ENCODE data around the gene FHL2.

Gene FHL2

DNA sequence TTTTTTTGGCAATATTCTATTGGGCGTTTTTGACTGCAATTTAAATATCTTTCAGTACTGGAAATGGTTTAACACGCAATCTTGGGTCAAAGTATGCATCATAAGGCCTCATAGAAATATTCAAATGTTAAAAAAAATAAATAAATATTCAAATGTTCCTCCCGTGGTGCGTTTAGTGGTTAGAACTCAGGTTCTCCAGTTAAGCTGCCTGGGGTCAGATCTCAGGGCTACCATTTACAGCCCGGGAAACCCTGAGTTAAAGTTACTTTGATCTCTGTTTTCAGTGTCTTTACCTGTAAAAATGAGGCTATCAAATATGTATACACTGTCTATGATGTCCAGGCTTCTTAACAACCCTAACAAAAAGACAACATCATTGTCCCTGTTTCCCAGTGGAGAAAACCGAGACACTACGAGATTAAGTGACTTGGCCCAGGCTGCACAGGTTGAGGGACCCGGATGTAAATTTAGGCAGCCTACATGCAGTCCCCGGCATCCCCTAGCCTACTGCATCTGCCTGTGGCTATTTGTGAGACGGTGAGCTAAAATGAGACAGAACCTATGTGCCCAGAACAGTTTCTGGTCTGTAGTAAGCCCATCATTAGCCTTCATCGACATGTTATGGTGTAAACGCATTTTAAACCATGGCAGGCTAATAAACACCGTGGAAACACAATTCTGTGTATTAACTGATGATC lies 1.7 kb downstream of the FHL2 start:
- DNase-seq: no peak

DNA sequence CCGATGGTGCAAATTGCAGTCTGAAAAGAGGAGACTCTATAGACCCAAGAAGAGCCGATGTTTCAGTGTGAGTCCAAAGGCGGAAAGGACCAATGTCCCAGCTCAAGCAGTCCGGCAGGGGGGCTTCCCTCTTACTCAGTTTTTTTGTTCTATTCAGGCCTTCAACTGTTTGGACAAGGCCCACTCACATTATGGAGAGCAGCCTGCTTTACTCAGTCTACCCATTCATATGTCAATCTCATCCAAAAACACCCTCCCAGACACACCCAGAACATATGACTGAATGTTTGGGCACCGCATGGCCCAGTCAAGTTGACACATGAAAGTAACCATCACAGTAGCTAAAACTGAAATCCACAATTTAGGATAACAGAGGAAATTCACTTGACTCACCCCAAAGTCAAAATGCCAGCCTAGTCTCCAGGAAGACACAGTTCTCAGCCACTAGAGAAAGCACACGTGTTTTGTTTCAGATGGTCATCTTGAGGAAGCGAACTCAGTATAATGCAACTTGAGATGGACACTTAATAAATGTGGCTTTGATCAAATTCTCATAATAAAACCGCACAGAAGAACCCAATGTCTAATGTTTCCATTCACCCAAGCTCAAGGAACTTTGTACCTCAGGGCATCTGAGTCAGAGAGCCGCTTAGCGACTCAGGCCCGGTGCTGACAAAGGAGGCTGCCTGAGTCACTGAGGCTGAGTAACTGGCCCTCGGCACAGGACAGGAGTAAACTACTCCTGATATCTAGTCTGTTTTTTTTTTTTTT lies 2.4 kb downstream of the FHL2 start:
- DNase-seq: no peak

DNA sequence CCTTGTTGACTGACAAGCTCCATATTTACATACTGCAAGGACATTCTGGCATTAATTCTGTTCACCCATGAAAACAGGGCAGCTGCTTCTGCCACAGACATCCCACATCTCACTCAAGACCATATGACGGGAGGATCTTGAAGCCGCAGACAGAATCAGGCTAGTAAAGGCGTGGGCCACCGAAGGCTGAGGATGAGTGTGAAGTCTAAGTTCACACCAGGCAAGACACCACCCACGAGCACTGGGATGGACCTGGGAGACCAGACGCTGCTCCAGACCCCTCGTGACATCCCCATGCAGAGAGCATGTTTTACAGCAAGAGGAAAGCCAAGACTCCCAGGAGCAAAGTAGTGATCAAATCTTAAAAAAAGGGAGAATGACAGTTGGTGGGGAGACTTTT lies 3.2 kb downstream of the FHL2 start:
- DNase-seq: no peak

DNA sequence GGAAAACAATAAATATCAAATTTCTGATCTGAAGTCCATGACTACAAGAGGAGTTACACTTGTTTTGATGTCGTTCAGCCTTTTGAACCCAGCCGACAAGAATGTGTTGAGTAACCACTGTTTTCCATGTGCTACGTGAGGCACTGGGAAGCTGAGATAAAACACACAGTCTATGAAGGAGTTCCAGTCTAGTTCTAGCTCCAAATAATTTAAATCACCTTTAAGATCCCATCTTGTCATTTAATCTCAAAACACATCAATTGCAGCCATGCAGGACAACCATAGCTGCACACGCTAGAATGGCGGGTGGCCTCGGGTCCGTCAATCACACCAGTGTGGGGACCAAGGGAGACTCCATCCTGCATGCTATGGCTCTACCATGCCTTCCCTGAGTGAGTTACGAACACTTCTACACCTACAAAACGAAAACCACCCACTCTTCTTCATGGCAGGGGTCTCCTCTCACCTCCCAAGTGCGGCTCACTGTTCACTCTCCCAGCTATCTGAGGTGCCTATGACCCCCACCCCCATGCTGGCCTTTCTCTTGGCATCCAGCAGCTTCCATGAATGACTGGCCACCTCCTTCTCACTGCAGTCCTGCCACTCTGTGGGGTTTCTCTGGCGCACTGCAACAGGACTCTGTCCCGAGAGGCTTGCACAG lies 3.8 kb downstream of the FHL2 start:
- DNase-seq: no peak

DNA sequence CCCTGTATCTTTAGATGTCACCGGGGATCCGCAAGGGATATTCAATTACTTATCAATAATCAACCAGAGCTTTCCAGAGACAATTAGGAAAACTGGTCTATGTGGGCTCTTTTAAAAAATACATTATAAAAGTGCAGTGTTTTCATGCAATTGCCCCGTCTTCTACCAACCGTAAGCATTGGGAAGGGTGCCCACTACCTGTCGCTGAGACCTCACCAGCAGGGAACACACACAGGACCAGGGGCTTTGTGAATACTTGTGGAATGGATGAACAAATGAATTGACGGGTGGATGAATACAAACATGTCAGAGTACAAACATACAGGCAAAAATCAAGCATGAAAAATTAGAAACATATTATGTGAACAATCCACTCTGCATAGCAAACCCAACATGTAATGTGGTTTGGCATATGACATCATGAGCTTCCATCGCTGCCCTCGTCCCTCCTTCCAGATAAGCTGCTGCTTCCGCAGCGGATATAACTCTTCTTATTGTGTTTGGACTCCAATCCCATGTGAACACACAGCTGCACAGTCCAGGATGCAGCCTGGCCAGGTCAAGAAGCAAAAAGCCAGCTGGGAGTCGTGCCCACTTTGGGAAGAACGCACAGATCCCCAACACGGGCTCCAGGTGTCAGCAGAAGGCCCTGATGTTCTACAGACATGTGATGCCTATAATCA lies 5.3 kb downstream of the FHL2 start:
- DNase-seq: no peak

DNA sequence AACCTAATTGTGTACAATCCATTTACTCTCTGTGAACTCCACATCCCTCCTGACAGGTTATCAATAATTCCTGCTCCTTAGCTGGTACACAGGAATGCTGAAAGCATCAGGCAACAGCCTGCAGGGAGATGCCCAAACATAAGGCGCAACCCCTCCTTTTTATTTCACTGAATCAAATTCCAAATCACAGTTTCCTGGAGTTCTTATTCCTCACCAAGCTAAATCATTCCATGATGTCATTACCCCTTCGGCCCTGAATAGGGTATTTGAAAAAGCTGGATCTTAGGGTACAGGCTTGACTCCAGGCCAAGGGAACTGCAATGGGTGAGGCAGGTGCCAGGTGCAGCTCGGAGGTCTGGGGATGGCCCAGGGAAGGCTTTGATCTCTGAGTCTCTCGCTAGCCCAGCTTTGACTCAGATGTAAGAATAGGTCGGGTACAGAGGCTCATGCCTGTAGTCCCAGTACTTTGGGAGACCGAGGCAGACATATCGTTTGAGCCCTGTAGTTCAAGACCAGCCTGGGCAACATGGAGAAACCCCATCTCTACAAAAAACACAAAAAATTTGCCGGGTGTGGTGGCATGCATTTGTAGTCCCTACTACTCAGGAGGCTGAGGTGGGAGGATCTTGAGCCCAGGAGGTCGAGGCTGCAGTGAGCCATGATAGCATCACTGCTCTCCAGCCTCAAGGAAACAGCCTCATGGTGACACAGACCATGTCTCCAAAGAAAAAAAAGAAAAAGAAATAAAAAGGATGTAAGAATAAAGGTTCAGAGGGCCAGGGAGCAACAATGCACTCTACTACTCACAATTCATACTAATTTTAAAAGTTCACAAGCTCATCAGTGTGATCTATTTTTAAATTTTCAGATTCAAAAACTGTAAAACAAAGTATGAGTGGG lies 6.8 kb downstream of the FHL2 start:
- DNase-seq: no peak

DNA sequence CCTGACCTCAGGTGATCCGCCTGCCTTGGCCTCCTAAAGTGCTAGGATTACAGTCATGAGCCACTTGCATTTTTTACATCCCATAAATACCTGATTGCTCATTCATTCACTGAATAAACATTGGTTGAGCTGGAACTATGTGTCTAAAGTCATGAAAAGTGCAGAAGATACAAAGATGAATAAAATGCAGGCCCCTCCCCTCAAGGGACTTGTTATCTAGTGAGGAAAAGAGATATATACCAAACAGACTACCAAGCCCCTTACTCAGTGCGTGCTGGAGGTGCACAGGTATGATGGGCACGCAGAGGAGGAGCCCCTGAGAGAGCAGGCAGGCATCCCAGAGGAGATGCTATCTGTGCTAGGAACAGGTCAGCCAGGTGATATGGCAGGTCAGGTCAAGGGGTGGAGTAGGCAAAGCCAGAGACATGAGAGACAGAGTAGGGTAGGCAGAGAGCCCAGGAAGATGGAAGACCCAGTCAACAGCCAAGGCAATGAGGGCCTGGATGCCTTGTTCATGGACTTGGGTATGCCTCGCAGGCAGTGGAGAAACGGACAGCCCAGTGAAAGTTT lies 7.7 kb downstream of the FHL2 start:
- no peak for DNase-seq

DNA sequence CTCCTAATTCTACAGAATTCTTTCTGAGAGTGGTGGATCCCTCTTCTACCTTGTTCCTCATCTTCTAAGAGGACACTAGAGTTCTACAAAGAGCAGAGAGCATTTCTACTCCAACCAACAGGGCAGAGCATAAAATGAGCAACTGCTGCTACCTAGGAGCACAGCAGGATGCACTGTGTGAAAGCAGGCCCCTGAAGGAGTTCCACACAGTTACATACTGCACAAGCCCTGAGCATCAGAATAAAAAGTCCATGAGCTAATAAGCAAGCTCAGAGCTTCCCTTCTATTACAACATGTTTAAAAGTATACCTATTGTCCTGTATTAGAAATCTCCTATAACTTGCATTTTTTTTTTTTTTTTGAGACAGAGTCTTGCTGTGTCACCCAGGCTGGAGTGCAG lies 8.4 kb downstream of the FHL2 start:
- no peak for DNase-seq

DNA sequence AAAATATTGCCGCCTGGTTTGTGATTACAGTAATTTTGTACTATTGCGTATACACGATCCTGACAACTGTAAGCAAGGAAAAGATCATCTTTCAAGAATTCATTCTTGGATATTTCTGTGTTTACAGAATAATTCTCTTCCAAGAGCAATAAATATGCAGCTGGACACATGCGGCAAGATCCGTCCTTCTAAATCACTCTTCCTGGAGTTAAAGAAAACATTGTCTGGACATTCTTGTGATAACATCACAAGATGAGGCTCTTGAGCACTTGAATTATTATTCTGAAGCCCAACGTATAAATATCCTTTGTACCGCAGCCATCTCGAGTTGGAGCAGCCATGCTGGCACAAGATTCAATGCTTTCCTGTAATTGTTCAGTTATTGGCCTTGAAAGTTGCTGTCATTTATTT lies 9.9 kb downstream of the FHL2 start:
- no peak for DNase-seq

DNA sequence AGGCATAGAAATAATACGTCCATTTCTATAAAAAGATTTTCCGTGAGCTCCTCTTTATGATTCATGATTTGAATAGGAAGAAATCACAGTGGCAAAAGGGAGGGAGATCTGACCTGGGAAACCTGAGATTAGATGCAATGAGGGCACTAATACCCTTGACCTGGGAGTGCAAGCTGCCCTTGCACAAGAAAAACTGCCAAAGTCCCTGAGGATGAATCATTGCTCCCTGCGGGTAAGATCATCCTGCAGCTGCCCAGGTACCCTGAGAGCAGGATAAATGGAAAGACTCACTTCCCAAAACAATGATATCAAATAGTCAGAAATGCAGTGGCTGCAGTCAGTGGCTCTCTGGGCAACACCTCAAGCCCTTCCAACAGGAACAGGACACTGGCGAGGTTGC lies 11.6 kb downstream of the FHL2 start:
- DNase-seq: no peak

DNA sequence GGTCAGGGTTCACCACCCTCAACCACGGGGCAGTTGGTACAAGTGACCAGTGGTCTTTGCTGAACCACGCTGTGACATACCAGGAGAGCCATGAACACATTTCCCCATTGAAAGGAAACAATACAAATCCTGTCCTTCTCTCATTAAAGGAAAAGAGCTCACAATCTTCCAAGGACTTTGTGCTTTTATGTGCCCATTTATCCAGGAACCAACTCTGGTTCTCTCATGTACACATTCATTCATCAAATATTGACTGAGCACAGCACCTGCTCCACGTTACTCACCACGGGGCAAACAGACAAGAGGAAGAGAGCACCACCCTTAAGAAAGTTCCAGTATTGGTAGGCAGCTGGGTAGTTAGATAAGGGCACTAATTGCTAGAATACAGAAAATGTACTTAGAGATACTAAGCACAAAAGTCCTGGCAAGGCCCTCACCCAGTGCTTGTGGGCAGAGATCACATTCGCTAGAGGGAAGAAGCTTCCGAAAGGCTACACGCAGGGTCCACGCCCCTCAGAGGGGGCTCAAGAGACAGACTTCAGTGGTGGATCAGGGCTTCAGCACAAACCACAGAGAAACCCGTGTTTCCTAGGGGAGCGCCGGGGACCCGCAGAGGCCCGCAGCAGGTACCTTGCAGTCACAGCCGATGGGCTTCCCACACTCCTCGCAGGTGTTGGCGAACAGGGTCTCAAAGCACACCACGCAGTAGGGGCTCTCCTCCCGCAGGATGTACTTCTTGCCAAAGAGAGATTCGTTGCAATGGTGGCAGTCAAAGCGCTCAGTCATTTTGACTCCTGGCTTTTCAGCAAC lies 12.9 kb downstream of the FHL2 start:
- DNase-seq: no peak

DNA sequence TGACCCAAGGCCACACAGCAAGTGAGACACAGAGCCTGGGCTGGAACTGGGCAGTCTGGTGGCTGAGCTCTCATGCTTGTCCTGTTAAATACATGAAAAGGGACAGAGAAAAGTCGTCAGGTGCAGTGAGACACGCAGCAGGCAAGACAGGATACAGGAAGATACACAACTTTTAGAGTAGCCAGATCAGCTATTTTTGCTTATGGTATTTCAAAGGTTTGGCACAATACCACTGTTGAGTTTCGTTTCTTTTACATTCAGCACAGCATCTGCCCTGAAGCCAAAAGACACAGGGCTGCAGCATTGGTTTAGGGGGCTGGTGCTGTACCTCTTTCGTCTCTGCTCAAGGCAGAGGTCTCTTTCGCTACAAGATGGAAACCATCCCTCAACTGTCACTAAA lies 14.0 kb downstream of the FHL2 start:
- no peak for DNase-seq

DNA sequence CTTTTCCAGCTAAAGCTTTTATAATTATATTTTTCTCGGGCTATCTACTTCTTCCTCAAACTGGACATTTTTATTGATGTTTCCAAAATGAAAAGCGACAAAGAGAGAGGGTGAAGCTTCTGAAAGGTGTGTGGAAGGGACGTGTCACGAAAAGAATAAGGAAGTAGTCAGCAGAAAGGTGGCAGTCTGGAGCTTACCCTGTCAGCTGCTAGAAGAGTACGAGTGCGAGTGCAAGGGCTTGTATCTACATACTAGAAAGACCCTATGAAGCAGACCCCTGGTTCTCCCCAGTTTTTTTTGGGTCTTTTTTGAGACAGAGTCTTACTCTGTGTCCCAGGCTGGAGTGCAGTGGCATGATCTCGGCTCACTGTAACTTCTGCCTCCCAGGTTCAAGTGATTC lies 14.6 kb downstream of the FHL2 start:
- DNase-seq: no peak

DNA sequence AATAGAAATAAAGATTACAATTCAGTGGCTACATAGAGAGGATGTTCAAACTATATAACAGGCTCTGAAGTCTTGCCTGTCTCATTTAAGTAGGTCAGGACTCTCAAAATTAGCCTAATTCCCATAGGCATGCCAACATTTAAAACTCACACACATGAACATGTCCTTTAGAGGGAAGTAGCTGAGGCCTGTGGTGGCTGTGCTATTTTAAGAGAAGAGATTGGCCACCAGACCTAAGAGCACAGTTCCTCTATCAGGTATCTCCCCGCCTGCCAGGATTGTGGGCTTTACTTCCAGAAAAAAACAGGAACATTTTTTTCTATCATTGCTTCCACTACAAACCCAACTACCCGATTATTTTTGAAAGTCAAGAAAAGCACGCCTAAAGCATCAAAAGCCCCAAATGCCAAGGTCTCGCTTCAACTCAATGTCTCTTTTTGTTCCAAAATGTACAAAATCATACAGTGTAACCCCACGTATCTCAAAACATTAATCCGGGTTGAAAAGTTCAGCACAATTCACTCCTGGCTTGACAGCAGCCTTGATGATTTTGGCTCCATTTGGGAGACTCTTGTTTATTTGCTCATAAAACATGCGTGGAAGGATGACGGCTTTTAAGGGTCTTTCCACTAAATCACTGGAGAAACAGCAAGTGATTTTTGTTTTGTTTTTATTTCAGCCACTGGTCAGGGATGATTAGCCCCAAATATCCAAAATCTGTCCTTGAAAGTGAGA lies 15.3 kb downstream of the FHL2 start:
- DNase-seq: no peak

DNA sequence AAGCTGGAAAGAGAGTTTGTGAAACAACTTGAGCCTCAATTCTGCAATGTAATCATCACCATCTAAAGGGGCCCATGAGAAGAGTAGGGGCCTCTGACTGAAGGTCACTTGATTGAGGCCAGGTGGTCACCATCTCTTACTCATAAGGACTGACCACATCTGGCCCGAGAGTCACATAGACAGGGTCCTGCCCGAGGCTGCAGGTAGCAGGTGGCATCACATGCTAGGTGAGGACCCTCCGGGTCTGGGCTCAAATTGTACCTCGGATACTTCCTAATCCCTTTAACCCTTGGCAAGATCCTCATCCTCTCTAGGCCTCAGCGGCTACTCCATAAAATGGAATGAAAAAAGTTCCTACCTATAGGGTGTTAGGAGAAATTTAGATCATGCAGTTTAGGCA lies 16.7 kb downstream of the FHL2 start:
- DNase-seq: no peak

DNA sequence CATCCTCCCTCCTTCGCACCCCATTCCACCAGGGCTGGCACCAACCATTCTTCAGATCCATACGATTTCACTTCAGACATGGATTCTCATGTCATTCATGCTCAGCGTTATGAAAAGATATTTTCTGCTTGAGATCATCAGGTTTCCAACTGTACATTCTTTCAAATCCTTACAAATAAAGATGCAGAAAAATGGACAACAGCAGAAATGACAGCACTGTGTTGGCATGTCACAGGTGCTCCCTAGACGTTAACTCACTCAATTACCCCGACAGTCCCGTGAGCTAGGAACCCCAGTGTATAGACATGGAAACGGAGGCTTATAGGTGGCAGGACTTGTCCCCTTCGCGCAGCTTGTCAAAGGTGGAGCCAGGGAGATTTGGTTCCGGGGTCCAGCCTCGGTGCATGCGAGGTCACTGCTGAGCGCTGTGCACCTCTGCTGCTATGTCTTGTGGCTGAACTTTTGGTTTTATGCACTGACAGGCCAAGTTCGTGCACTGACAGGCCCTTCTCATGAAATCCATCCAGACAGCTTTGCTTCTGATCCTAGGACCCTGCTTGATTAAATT lies 17.7 kb downstream of the FHL2 start:
- DNase-seq: no peak

DNA sequence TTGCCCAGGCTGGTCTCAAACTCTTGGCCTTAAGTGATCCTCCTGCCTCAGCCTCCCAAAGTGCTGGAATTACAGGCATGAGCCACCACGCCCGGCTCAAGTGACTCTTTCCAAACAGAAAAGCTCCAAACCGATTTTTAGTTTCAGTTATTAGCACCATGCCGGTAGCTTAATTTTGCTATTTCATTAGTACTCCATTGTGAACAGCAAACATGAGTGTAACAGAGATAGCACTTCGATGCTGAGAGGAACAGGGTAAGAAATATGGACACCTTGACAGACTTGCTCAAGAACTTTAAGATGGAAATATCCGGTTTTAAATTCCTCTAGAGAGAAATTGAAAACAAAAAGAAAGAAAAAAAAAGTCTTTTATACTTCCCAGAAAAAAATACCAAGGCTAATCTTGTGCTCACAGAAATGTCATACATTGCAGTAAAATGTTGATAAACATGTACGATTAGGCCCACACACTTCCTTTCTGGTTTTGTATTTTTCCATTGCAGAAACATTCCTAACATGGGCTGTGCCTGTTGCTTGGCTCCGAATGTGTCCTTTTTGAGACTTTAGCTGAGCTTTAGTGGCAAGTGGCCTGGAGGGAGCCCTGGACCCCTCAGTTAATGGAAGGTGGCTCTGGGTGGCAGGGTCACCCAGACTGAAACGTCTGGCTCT lies 18.3 kb downstream of the FHL2 start:
- DNase-seq: no peak

DNA sequence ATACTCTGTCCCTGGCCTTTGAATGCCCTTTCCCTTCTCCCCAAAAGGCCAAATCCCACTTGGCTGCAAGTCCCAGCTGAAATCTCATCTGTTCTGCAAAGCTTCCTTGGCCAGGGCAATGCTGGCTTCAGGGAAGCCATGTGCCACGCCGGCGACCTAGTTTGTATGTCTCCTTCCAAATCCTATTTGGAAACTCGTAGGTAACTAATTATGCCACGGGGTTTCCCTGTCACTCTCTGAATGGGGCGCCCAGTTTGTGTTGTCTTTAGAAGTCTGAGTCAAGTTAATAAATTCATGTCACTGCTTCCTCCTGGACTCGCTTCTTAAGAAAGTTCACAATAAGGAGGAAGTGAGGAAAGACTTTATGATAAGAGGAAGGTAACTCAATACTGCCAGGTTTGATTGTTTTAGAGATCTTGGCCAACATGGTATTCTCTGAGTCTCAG lies 19.1 kb downstream of the FHL2 start:
- no peak for DNase-seq

DNA sequence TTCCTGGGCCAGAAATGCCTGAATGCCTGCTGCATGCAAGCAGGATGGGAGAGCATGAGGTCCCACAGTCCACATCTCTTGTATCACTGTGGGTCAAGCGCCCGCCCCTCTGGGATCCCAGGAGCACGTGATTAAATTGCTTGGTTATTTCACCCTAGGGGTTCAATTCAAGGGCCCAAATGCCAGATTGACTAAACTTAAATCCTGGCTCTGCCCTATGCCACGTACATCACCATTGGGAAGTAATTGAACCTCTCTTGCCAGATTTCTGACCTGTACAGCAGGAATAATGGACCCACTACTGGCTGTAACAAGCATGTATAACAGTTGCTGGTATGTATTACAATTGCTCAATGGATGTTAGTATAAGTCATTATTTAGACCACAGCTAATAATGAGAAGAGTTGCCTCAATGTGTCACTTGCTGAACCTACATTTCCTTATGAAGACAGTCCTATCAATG lies 19.9 kb downstream of the FHL2 start:
- DNase-seq: no peak

All from effector CD4-positive, alpha-beta T cell (primary cell).